Urinary bladder (tissue), 4 donors: ENCODE measurements around the gene CHCHD1. TPM values are rescaled to one million over a fixed set of nuclear protein-coding genes. Genes with fewer than 3 reads are reported as not detected.

ENCODE experiments used
- DNase-seq: peaks from one replicate; pipeline ENCODE4 v3.0.0-alpha.2; 2015; ENCODE audit errors: extremely low spot score
- H3K27ac ChIP-seq: one replicate; pipeline ENCODE4 v1.5.1; 2013; ENCODE audit warnings: low read depth, mild to moderate bottlenecking, moderate library complexity
- H3K36me3 ChIP-seq: one replicate; pipeline ENCODE4 v1.6.1; 2013; ENCODE audit warnings: mild to moderate bottlenecking, moderate library complexity; ENCODE audit not compliant: insufficient read depth
- H3K4me1 ChIP-seq: one replicate; pipeline ENCODE4 v1.6.1; 2013; ENCODE audit warnings: mild to moderate bottlenecking, moderate library complexity; ENCODE audit not compliant: insufficient read depth
- H3K4me3 ChIP-seq: one replicate; pipeline ENCODE4 v1.5.1; 2013; ENCODE audit warnings: low read depth, low read length
- WGBS: extraction: QIAGEN DNeasy Blood & Tissue Kit; methylation state at CpG from one replicate; pipeline ENCODE4 v1.1.7; 2013; 5-methylcytosine and 5-hydroxymethylcytosine counted together
- polyA plus RNA-seq: library from polyadenylated mRNA; stranded (reverse); fragments of 200-250 nt; gene quantifications from one replicate; pipeline ENCODE4 v1.2.3, GENCODE V29; 2013
- total RNA-seq: library from RNA; depleted of rRNA; stranded (reverse); fragments of >200 nt; gene quantifications from one replicate; pipeline ENCODE4 v1.2.3, GENCODE V29; 2014
- donor health status: healthy with polysubstance abuse.
- donor health status: healthy.

CHCHD1 gene
- total and polyA plus RNA-seq, 2 donors, result 17.0 to 46.9 TPM

- DNase-seq, result no peak
- Histone ChIP-seq H3K36me3 (peaks cover 8% of the 10 kb centered on the region), H3K4me1 (no peaks in the 10 kb centered on the region), H3K4me3 (no peak overlapping the region), H3K27ac (no peak overlapping the region)
- 66% methylated on average over 1 of the region's 1 CpG for WGBS
These were observed 25.7 kb upstream of the CHCHD1 start for GRCh38 chr10:73756183-73756582.

GRCh38 chr10:73758704-73759511 lies 22.9 kb upstream of the CHCHD1 start:
- Histone ChIP-seq H3K27ac (no peak overlapping the region), H3K4me3 (no peak overlapping the region), H3K4me1 (no peaks in the 10 kb centered on the region), H3K36me3 (peaks cover 7% of the 10 kb centered on the region)
- DNase-seq, result no peak
- 85% methylated on average over 9 of the region's 9 CpGs for WGBS

DNA sequence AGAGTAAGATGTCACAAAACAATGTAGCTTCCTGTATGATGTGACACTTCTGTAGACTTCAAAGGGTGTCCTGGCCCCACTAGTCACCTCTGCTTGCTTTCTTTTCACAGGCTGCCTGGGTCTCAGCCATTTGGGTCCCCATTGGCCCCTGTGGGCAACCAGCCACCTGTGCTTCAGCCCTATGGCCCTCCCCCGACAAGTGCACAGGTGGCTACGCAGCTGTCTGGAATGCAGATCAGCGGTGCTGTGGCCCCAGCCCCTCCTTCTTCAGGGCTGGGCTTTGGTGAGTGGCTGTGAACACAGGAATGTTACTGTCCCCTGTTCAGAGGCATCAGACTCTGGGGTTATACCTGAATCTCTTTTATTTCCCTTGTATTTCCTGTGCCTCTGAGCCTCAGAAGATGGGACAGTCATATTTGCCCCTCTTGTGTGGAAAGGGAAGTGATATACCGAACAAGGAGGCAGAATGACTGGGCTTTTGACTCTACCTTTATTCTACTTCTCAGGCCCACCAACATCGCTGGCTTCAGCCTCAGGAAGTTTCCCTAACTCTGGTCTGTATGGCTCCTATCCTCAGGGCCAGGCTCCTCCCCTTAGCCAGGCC lies 22.2 kb upstream of the CHCHD1 start:
- no peak for DNase-seq
- H3K27ac ChIP-seq, result no peak overlapping the region
- 85% methylated on average over 5 of the region's 5 CpGs for WGBS
- H3K36me3 ChIP-seq, result peaks cover 7% of the 10 kb centered on the region
- H3K4me1 ChIP-seq, result no peaks in the 10 kb centered on the region
- H3K4me3 ChIP-seq, result no peak overlapping the region

- Histone ChIP-seq H3K4me3 (no peak overlapping the region), H3K4me1 (no peaks in the 10 kb centered on the region), H3K36me3 (peaks cover 7% of the 10 kb centered on the region), H3K27ac (no peak overlapping the region)
- DNase-seq, result no peak
- 77% methylated on average over 1 of the region's 1 CpG for WGBS
These were observed 20.1 kb upstream of the CHCHD1 start for GRCh38 chr10:73761781-73762180.

DNA sequence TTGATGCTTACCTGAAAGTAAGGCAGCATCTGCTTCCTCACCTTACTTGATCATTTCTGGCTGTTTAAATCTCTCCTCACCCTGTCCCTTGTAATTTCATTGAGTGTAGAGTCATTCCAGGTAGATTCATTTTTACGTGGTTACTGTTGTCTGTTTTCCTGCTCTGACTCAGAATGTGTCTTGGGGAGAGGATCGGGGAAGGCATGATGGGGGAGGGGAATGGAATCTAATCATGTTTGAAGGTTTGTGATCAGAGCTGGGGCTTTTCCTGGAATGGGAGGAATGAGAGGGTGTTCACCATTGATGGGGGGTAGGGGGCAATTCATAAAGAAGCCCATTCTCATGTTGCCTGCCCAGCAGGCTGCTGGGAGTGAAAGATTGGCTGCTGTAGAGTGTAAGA lies 18.9 kb upstream of the CHCHD1 start:
- Histone ChIP-seq H3K4me1 (no peaks in the 10 kb centered on the region), H3K4me3 (no peak overlapping the region), H3K36me3 (peaks cover 7% of the 10 kb centered on the region), H3K27ac (no peak overlapping the region)
- no peak for DNase-seq
- 67% methylated on average over 2 of the region's 2 CpGs for WGBS

GRCh38 chr10:73763343-73763742 lies 18.5 kb upstream of the CHCHD1 start:
- no peak for DNase-seq
- peaks cover 7% of the 10 kb centered on the region for H3K36me3 ChIP-seq
- H3K27ac ChIP-seq, result no peak overlapping the region
- no peaks in the 10 kb centered on the region for H3K4me1 ChIP-seq
- 90% methylated on average over 2 of the region's 2 CpGs for WGBS
- H3K4me3 ChIP-seq, result no peak overlapping the region

- no peak overlapping the region for H3K27ac ChIP-seq
- DNase-seq, result no peak
- WGBS, result 95% methylated on average over 6 of the region's 6 CpGs
- H3K4me3 ChIP-seq, result no peak overlapping the region
- H3K36me3 ChIP-seq, result peaks cover 4% of the 10 kb centered on the region
- H3K4me1 ChIP-seq, result no peaks in the 10 kb centered on the region
These were observed 16.8 kb upstream of the CHCHD1 start for GRCh38 chr10:73765066-73765465.

DNA sequence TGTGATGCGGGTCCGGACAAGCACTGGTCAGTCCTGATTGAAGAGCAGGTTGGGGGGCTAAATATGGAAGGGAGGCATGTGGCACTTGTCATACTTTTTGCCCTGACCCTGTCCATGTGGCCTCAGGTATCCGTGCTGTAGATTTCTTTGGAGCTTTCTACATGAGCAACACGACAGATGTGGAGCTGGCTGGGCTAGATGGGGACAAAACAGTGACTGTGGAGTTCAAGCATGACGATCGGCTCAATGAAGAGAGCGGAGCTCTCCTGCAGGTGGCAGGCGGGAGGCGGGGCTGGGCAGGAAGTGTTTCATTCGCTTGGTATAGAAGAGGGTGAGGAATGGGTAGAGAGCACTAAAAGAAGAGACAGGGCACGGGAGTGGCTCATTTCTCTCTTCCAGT lies 13.0 kb upstream of the CHCHD1 start:
- Histone ChIP-seq H3K36me3 (no peaks in the 10 kb centered on the region), H3K4me3 (no peak overlapping the region), H3K4me1 (no peaks in the 10 kb centered on the region), H3K27ac (no peak overlapping the region)
- no peak for DNase-seq
- WGBS, result 77% methylated on average over 11 of the region's 11 CpGs

- WGBS, result 92% methylated on average over 5 of the region's 5 CpGs
- Histone ChIP-seq H3K27ac (no peak overlapping the region), H3K4me1 (no peaks in the 10 kb centered on the region), H3K36me3 (no peaks in the 10 kb centered on the region), H3K4me3 (no peak overlapping the region)
- DNase-seq, result no peak
These were observed 12.5 kb upstream of the CHCHD1 start for GRCh38 chr10:73769396-73769795.

DNA sequence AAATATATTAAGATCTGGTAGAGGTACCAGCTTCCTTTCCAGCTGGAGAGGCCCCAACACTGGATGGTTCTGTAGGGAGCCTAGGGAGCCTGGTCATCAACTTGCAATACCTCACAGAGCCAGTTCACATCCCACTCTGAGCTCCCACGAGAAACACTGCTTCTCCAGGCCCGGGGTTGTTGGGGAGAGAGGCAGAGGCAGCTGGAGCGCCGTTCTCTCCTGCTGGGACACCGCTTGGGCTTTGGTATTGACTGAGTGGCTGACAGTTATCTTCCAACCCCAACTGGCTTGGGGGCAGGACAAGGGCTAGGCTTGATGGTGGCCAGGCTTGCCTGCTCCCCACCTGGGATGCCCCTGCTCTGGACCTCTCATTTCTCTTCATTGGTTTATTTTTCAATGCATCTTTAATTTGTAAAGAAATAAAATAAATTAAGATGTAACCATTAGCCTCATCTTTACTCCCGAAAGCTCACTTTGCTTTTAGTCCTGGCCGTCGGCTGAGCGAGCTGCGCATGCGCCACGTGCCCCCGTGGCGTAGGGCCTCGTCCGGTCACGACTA lies 10.0 kb upstream of the CHCHD1 start:
- Histone ChIP-seq H3K4me1 (no peaks in the 10 kb centered on the region), H3K4me3 (peak overlapping the region; percentile 72), H3K27ac (peak overlapping the region; percentile 98), H3K36me3 (no peaks in the 10 kb centered on the region)
- 15% methylated on average over 17 of the region's 17 CpGs for WGBS
- no peak for DNase-seq

DNA sequence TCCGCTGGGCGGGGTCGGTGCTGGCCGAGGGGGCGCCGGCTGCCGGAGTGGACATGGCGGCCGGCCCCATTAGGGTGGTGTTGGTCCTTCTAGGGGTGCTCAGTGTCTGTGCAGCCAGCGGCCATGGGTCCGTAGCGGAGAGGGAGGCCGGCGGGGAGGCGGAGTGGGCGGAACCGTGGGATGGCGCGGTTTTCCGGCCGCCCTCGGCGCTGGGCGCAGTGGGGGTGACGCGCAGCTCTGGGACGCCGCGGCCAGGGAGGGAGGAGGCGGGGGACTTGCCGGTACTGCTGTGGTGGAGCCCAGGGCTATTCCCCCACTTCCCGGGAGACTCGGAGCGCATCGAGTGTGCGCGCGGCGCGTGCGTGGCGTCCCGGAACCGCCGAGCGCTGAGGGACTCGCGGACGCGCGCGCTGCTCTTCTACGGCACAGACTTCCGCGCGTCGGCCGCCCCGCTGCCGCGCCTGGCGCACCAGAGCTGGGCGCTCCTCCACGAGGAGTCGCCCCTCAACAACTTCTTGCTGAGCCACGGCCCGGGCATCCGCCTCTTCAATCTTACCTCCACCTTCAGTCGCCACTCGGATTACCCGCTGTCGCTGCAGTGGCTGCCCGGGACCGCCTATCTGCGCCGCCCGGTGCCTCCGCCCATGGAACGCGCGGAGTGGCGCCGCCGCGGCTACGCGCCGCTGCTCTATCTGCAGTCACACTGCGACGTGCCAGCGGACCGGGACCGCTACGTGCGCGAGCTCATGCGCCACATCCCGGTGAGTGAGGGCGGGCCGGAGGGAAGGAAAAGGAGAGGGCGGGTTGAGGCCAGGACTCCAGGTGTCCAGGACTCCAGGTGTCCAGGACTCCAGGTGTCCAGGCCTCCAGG lies 9.3 kb upstream of the CHCHD1 start:
- WGBS, result under 1% methylated on average over 101 of the region's 101 CpGs
- H3K36me3 ChIP-seq, result no peaks in the 10 kb centered on the region

DNA sequence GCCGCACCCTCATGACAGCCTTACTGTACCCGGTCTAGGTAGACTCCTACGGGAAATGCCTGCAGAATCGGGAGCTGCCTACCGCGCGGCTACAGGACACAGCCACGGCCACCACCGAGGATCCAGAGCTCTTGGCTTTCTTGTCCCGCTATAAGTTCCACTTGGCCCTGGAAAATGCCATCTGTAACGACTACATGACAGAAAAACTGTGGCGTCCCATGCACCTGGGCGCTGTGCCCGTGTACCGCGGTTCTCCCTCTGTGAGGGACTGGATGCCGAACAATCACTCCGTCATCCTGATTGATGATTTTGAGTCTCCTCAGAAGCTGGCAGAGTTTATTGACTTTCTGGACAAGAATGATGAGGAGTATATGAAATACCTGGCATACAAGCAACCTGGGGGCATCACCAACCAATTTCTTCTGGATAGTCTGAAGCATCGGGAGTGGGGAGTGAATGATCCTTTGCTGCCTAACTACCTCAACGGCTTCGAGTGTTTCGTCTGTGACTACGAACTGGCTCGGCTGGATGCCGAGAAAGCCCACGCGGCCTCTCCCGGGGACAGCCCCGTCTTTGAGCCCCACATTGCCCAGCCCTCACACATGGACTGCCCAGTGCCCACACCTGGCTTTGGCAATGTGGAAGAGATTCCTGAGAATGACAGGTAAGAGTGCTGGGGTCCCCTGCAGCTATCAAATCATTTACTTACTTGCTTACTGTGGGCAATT lies 8.5 kb upstream of the CHCHD1 start:
- Histone ChIP-seq H3K4me1 (no peaks in the 10 kb centered on the region), H3K4me3 (peak overlapping the region; percentile 72), H3K36me3 (no peaks in the 10 kb centered on the region), H3K27ac (peak overlapping the region; percentile 98)
- WGBS, result 1% methylated on average over 29 of the region's 29 CpGs
- DNase-seq, result no peak

More for the DNA sequence above, 9.3 kb upstream of the CHCHD1 start:
- peak overlapping the region; percentile 98 for H3K27ac ChIP-seq
- no peak for DNase-seq
- H3K4me3 ChIP-seq, result peak overlapping the region; percentile 72
- no peaks in the 10 kb centered on the region for H3K4me1 ChIP-seq

- H3K27ac ChIP-seq, result no peak overlapping the region
- H3K4me1 ChIP-seq, result no peaks in the 10 kb centered on the region
- H3K36me3 ChIP-seq, result peaks cover 2% of the 10 kb centered on the region
- WGBS, result 29% methylated on average over 5 of the region's 5 CpGs
- no peak for DNase-seq
- H3K4me3 ChIP-seq, result no peak overlapping the region
These were observed 7.2 kb upstream of the CHCHD1 start for GRCh38 chr10:73774637-73775036.
